Gastroesophageal sphincter (tissue), 3 donors: ENCODE measurements around the gene EVX1.

Source experiments
- EP300 ChIP-seq: sonication (generic); formaldehyde crosslinking; IDR thresholded peaks from one replicate; pipeline ENCODE4 v1.6.1; 2017; ENCODE audit warnings: antibody characterized with exemption, mild to moderate bottlenecking
- POLR2A ChIP-seq, 2 donors: fragments of 450-650 bp; IDR thresholded peaks; one replicate each; pipeline ENCODE4 v1.6.1; 2017; ENCODE audit warnings: antibody characterized with exemption in 2 of 2, mild to moderate bottlenecking in 2 of 2, moderate library complexity in 1 of 2
- POLR2AphosphoS5 ChIP-seq: sonication (generic); formaldehyde crosslinking; IDR thresholded peaks from one replicate; pipeline ENCODE4 v1.6.1; 2017; ENCODE audit warnings: antibody characterized with exemption
- TF ChIP-seq, protein P1 (sequence below), 4 experiments: fragments of 200-600 bp in 2 of 4; fragments of 450-650 bp in 2 of 4; sonication (generic) in 1 of 4; IDR thresholded peaks; one replicate each; pipeline ENCODE4 v1.5.1; 2017 to 2019; ENCODE audit warnings: antibody characterized with exemption in 4 of 4, mild to moderate bottlenecking in 2 of 4, moderate library complexity in 2 of 4

DNA sequence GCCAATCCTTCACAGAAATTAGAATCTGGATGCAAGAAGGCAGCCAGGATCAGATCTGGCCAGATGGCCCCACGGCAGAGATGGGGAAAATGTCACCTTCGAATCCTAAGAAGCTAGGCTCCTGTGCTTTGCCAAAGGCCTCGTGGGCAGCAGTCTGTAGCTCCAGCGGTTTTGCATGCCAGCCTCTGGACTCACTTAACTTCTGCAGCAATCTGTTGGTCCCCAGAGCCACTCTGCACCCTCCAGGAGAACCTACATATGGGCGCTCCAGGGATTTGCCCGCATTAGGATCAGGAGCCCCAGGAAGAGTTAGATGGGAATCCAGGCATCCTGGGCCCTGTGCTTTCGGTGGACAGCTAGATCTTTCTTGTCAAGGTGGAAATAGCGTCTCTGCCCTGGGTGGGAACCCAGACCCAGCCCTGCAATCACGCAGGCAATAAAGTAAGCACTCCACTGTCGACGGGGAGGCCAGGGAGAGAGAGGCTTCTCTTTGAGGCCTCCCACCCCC, 32.6 kb upstream of the EVX1 start:
- TF ChIP-seq, protein P1, sequence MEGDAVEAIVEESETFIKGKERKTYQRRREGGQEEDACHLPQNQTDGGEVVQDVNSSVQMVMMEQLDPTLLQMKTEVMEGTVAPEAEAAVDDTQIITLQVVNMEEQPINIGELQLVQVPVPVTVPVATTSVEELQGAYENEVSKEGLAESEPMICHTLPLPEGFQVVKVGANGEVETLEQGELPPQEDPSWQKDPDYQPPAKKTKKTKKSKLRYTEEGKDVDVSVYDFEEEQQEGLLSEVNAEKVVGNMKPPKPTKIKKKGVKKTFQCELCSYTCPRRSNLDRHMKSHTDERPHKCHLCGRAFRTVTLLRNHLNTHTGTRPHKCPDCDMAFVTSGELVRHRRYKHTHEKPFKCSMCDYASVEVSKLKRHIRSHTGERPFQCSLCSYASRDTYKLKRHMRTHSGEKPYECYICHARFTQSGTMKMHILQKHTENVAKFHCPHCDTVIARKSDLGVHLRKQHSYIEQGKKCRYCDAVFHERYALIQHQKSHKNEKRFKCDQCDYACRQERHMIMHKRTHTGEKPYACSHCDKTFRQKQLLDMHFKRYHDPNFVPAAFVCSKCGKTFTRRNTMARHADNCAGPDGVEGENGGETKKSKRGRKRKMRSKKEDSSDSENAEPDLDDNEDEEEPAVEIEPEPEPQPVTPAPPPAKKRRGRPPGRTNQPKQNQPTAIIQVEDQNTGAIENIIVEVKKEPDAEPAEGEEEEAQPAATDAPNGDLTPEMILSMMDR (IDR thresholded peaks at IDR 0.05): no peak
- TF ChIP-seq POLR2A (IDR thresholded peaks at IDR 0.05) (no peak), POLR2AphosphoS5 (no peak), EP300 (no peak)
